Esophagus squamous epithelium (tissue), 4 donors: Measurements from ENCODE around the gene CSF2RB.

Source experiments
- CTCF ChIP-seq, 6 experiments: fragments of 450-650 bp in 4 of 6; fragments of 200-600 bp in 2 of 6; sonication (generic) in 2 of 6; IDR thresholded peaks; one replicate each; pipeline ENCODE4 v1.5.1; 2016 to 2019; ENCODE audit warnings: antibody characterized with exemption in 6 of 6, mild to moderate bottlenecking in 4 of 6, moderate library complexity in 4 of 6
- POLR2A ChIP-seq, 4 donors: fragments of 450-650 bp; IDR thresholded peaks; one replicate each; pipeline ENCODE4 v1.6.1; 2017; ENCODE audit warnings: antibody characterized with exemption in 4 of 4, mild to moderate bottlenecking in 4 of 4, moderate library complexity in 3 of 4

GRCh38 chr22:36897611-36898010 is 15.8 kb upstream of the CSF2RB start:
- TF ChIP-seq CTCF (IDR thresholded peaks at IDR 0.05) (no peak), POLR2A (IDR thresholded peaks at IDR 0.05) (no peak)
